CD4-positive, alpha-beta T cell treated with Interferon gamma for 1 hour (primary cell): Measurements from ENCODE around the gene FAXDC2.
A peak's percentile ranks its signal among the peaks of the same experiment; 100 is the strongest.
"Not testable (repeated sequence)": the region's sequence is repeated elsewhere in the genome, so short reads cannot be mapped to it uniquely, and the experiment has no call there.

Experiments used
- DNase-seq: peaks from one replicate; pipeline ENCODE4 v3.0.0-alpha.2; 2020

FAXDC2 gene

GRCh38 chr5:154860765-154861164, 10.4 kb upstream of the FAXDC2 start:
- no peak for DNase-seq

- DNase-seq, result no peak
Observed at GRCh38 chr5:154860123-154860522, 9.7 kb upstream of the FAXDC2 start.

DNA sequence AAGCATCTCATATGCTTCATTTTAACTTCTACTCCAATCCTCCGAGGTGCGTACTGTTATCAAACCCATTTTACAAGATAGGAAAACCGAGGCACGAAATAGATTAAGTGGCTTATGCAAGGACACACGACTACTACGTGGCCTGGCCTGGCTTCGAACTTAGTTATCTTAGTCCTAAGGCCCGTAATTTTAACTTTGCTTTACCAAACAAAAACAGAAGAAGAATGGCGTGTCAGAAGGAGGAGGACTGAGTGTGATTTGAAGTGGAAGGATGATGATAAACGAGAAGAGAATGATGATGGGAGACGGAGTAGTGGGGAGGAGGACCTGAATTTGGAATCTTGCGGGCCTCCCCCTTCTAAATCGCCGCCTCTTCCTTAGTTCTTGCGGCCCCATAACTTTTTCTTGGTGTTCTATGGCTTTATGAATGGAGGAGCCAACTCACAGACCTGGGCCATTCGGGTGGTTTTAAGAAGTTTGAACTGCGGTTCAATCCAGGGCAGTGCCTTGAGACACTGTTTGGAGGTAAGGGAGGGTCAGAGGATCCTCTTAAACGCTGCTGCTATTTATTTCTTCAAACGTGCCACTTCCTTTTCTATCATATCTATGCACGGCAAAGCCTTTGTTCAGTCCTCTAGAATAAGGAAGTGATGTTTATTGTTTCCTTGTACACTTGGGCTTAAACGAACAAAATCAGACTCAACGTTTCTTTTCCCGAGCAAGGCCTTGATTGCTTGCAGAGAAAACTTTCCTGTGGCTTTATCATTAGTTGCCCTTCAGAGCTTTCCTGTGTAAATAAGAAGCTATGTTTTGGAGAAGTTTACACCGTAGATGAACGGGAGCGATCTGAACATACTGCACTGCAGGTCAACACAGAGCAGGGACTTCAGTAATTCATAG, 8.8 kb upstream of the FAXDC2 start:
- no peak for DNase-seq

- DNase-seq, result peak; percentile 97
Observed at GRCh38 chr5:154858297-154858971, 8.0 kb upstream of the FAXDC2 start, which contains the start of gene CNOT8. Gene CNOT8, plus strand, starts transcription at chr5:154858627. Its CDS starts 4,652 bp downstream, at chr5:154863279.

DNA sequence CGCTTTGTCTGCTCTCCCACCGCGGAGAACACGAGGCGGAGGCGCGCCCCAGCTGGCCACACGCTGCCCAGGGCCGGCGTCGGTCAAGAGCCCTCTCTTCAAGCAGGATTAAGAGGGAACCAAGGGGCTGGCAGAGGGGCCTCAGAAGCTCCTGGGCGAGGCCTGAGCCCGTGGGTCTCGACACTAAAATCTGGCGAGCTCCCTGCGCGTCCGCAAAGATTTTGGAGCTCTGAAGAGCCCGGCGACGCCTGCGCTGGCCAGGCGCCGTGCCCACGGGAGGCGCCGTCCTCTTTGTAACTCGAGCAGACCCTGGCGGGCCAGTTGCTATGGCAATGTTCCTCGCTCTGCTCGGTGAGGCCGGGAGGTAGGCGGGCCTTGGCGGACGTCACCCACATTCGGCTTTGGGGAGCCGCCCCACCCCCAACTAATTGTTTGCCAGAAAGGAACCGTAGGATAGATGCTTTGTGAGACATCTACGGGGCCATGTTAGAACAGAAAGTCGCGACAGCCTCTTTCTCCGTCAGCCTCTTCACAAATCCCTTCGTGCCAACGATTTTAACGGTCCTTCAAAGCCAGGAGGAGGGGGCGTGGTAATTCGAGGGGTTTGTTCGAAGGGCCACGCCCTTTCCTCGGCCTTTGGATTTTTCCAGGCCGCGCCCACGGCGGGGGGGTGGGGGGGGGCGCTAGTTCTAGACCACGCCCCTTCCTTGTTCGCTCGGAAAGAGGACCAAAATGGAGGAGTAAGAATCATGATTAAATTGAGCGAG, 7.3 kb upstream of the FAXDC2 start:
- peak; percentile 94 for DNase-seq

- DNase-seq, result no peak
Observed at GRCh38 chr5:154851351-154851750, 948 bp upstream of the FAXDC2 start.

DNA sequence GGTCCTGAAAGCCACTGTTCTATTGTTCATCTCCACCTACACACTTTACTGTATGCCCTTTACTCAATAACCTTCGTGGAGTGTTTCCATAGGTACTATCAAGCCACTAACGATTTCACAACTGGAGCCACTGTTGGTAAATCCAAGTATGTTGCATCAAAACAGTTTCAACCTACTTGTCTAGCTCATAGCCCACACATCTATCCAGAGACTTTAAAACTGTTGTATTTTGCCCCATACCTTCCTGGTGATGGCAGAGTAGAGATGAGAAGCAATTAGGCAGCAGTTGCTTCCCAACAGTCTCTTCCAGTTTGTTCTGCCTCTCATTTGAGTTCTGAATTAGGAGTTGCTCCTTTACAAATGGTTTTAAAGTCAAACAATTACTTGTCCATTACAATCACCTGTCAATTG, 607 bp downstream of the FAXDC2 start:
- no peak for DNase-seq

DNA sequence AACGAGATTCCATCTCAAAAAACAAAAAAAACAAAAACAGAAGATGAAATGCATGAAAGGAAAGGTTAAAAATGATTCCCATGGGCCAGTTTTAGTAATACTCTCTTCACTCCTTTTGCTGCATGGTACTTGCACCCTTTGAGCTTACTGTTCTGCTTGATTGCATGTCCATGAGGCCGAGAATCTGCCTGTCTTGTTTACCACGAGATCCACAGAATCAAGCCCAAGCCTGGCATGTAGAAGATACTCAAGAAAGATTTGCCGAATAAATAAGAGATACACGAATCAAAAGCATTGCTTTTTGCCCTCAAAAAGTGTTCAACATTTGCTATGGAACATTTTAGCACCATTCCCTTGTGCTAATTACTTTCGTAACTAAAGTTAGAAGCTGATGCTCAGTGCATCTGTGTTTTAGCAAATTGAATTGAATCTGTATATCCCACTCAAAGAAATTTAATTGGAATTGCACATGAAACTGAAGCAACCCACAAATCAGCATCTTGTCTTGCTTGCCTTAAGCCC, 1.1 kb downstream of the FAXDC2 start:
- DNase-seq, result no peak

DNA sequence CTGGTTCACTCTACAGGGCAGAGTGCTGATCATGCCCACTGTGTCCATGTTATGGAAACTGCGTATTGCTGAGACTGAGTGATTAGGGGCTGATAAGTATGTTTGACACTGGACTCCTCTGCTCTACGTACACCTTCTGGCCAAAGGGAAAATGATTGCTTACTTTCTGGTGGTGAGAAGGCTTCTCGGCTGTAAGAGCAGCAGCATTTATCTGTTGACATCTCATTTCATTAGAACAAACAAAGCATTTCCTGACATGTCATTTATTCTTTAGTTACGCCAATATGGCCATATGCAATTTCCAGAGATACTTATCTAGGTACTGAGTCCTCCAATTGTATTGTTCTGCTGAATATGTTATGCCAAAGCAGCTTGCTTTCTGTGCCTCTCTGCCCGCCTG, 5.6 kb downstream of the FAXDC2 start:
- DNase-seq, result no peak

- no peak for DNase-seq
Observed at GRCh38 chr5:154842689-154843530, 7.5 kb downstream of the FAXDC2 start.

GRCh38 chr5:154841273-154841661, 9.1 kb downstream of the FAXDC2 start:
- DNase-seq, result no peak

GRCh38 chr5:154840435-154841272, 9.7 kb downstream of the FAXDC2 start:
- no peak for DNase-seq

GRCh38 chr5:154837009-154837901, 13.1 kb downstream of the FAXDC2 start:
- DNase-seq, result no peak

- no peak for DNase-seq
Observed at GRCh38 chr5:154836225-154836624, 14.2 kb downstream of the FAXDC2 start.

GRCh38 chr5:154835701-154836052, 14.7 kb downstream of the FAXDC2 start:
- not testable (repeated sequence) for DNase-seq

DNA sequence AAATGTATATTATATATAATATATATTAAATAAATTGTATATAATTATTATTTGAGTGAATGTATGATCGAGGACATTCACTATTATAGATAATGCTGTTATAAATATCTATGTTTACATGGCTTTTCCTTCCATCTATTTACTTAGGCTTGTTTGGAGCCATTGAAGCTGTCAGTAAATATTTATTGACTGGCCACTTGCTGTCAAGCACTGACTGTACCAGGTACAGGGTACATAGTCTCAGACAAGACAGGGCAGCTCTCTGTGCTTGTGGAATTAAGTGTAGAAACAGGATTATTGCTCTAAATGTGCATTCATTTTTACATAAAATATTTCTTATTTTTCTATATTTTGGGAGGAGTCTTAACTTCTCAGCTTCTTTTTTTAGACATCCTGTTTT, 16.4 kb downstream of the FAXDC2 start:
- no peak for DNase-seq

- not testable (repeated sequence) for DNase-seq
Observed at GRCh38 chr5:154832804-154833203, 17.6 kb downstream of the FAXDC2 start.

GRCh38 chr5:154831451-154831850, 19.0 kb downstream of the FAXDC2 start:
- DNase-seq, result no peak

DNA sequence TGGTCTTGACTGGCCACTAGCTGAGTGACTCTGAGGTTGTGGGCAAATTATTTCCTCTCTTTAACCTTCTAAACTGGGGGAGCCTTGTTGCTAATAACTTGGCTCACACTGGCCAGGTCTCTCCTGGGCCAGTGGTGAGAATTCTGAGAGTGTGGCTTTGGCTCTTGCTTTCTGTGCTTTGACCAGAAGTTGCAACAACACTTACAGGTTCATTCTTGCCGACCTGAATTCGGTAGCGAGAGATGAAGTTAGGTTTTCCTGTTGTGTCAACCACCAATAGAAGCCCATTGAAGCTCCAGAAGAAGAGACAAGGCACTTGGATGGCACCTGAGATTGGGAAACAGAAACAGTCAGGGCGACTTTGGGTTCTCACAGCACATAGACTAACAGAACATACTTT, 19.8 kb downstream of the FAXDC2 start:
- no peak for DNase-seq

GRCh38 chr5:154830219-154830595, 20.2 kb downstream of the FAXDC2 start:
- DNase-seq, result no peak
